Nephron progenitor cell (in vitro differentiated cells): Measurements from ENCODE around the gene FRMD4A.

Experiments used
- DNase-seq: peaks from one replicate; pipeline ENCODE4 v3.0.0; 2021
- H3K27ac Mint-ChIP-seq: 2 replicates; pipeline ENCODE4 v1.8.0; 2021; ENCODE audit warnings: mild to moderate bottlenecking, moderate library complexity, mixed read lengths
- H3K27me3 Mint-ChIP-seq: 2 replicates; pipeline ENCODE4 v1.8.0; 2021; ENCODE audit warnings: mild to moderate bottlenecking, low read depth, mixed read lengths; ENCODE audit not compliant: poor library complexity
- H3K36me3 Mint-ChIP-seq: 2 replicates; pipeline ENCODE4 v1.8.0; 2021; ENCODE audit warnings: low read depth, mixed read lengths
- H3K4me1 Mint-ChIP-seq: 2 replicates; pipeline ENCODE4 v1.8.0; 2021; ENCODE audit warnings: mixed read lengths
- H3K4me3 Mint-ChIP-seq: 2 replicates; pipeline ENCODE4 v1.8.0; 2021; ENCODE audit warnings: mild to moderate bottlenecking, moderate library complexity, mixed read lengths
- H3K9me3 Mint-ChIP-seq: 2 replicates; pipeline ENCODE4 v1.8.0; 2021; ENCODE audit warnings: mild to moderate bottlenecking, moderate library complexity, mixed read lengths
- TF ChIP-seq, protein P1 (sequence below): fragments of 200-600 bp; sonication (generic); IDR thresholded peaks from 2 replicates; pipeline ENCODE4 v1.5.0; 2021; ENCODE audit warnings: antibody characterized with exemption

The FRMD4A gene

DNA sequence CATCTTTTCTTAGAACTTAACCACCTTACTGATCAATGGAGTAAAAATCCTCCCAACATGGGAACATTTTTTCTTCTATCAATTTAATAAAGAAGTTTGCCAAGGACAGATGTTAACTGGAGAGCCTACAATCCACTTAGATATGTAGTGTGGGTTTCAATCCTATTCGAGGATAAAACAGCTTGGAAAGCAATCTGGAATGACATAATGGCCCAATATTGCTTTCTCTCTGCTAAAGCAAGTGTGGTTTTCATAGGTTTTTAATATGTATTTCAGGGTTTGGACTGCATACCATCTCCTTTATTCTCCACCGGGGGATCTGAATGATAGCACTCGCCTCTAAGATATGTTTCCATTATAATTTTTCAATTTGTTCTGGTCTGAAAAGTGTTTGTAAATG lies 594.2 kb downstream of the FRMD4A start:
- H3K4me1 Mint-ChIP-seq, result peaks cover 92% of the 10 kb centered on the region
- TF ChIP-seq, protein P1, sequence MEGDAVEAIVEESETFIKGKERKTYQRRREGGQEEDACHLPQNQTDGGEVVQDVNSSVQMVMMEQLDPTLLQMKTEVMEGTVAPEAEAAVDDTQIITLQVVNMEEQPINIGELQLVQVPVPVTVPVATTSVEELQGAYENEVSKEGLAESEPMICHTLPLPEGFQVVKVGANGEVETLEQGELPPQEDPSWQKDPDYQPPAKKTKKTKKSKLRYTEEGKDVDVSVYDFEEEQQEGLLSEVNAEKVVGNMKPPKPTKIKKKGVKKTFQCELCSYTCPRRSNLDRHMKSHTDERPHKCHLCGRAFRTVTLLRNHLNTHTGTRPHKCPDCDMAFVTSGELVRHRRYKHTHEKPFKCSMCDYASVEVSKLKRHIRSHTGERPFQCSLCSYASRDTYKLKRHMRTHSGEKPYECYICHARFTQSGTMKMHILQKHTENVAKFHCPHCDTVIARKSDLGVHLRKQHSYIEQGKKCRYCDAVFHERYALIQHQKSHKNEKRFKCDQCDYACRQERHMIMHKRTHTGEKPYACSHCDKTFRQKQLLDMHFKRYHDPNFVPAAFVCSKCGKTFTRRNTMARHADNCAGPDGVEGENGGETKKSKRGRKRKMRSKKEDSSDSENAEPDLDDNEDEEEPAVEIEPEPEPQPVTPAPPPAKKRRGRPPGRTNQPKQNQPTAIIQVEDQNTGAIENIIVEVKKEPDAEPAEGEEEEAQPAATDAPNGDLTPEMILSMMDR, result no peak
- no peak for DNase-seq
- H3K36me3 Mint-ChIP-seq, result peaks cover 55% of the 10 kb centered on the region
- H3K27ac Mint-ChIP-seq, result no peak overlapping the region
- H3K9me3 Mint-ChIP-seq, result no peaks in the 10 kb centered on the region
- H3K27me3 Mint-ChIP-seq, result peaks cover 2% of the 10 kb centered on the region
- H3K4me3 Mint-ChIP-seq, result no peak overlapping the region

DNA sequence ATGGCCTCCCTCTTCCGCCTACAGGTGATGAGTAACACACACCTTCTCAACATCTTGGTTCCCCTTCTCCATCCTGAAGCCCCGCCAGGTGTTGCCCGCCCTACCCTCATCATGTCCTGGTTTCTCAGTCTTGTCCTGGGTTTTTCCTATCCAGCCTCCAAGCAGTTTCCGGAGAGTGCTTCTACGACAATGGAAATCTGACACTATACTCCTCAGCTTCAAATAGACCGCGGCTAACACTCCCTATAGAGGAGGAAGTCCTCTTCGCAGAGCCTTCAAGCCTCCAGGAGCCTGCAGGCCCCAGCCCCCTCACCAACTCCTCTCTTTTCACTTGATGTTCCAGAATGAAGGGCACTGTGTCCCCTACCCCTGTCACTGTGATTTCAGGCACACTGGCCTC lies 596.6 kb downstream of the FRMD4A start:
- Mint-ChIP-seq H3K36me3 (peaks cover 62% of the 10 kb centered on the region), H3K27me3 (peaks cover 3% of the 10 kb centered on the region), H3K9me3 (no peaks in the 10 kb centered on the region), H3K4me3 (peak overlapping the region; percentile 45), H3K27ac (peak overlapping the region; percentile 86), H3K4me1 (peaks cover 94% of the 10 kb centered on the region)
- DNase-seq, result no peak
- TF ChIP-seq, protein P1, result no peak

DNA sequence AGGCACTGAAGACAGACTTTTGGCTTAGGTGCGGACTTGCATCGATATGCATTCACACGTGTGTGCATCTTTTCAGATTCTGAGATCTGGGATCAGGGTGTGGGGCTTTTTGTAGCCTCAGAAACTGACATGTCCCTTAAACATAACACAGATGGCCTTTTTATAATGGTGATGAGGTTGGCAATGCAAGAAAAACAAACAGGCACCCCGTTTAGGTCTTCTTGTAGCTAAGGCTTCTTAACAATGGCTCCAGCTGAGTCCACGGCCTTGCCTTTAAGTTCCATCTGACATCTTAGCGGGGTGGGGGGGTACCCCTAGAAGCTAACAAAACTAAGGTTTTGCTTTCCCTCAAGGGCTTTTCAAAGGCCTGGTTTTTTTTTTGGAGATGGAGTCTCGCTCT lies 597.7 kb downstream of the FRMD4A start:
- H3K27ac Mint-ChIP-seq, result no peak overlapping the region
- H3K27me3 Mint-ChIP-seq, result peaks cover 3% of the 10 kb centered on the region
- no peak overlapping the region for H3K4me3 Mint-ChIP-seq
- H3K36me3 Mint-ChIP-seq, result peaks cover 64% of the 10 kb centered on the region
- no peaks in the 10 kb centered on the region for H3K9me3 Mint-ChIP-seq
- peaks cover 89% of the 10 kb centered on the region for H3K4me1 Mint-ChIP-seq
- TF ChIP-seq, protein P1, result no peak
- DNase-seq, result no peak

DNA sequence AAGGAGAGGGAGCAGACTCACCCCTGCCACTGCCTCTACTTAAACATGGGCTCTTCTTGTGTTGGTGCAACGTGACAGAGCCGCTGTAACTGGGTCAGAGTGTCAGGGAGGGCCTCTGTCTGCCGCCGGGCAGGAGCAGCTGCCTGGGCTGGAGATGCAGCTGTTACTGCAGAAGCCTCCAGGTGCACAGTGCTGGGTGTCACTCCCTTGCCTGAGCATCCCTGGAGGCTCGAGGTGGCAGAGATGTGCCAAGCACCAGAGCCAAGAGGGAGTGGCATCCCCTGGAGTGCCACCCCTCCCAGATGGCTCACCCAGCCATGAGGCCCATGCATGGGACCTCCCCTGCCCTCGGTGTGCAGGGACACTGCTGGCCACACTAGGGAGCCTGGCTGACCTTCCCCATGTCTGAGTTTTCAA lies 598.3 kb downstream of the FRMD4A start:
- Mint-ChIP-seq H3K4me3 (peak overlapping the region; percentile 30), H3K36me3 (peaks cover 66% of the 10 kb centered on the region), H3K27ac (peak overlapping the region; percentile 17)

DNA sequence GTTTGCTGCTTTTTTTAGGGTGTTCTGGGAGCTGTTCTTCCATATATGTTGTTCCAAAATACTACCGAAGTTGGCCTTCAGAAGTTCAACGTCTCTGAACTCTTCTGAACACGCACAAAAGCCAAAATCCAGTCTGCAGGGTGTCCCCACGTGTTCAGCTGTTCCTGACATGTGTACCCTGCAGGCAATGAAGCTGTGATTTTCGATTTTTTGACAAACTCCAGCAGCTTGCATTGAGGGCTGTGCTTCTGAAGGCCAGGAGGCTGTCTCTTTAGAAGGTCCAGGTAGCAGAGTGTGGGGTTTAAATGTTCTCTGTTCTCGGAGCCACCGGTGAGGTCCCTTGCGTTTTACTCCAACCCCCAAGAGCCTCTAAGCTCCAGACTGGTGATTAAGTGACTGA lies 598.9 kb downstream of the FRMD4A start:
- Mint-ChIP-seq H3K27ac (peak overlapping the region; percentile 17), H3K4me1 (peaks cover 87% of the 10 kb centered on the region), H3K27me3 (peaks cover 3% of the 10 kb centered on the region), H3K4me3 (peak overlapping the region; percentile 30), H3K36me3 (peaks cover 64% of the 10 kb centered on the region), H3K9me3 (no peaks in the 10 kb centered on the region)
- DNase-seq, result no peak
- TF ChIP-seq, protein P1, result no peak

More for the DNA sequence above, 598.3 kb downstream of the FRMD4A start:
- TF ChIP-seq, protein P1, result no peak
- Mint-ChIP-seq H3K9me3 (no peaks in the 10 kb centered on the region), H3K4me1 (peaks cover 89% of the 10 kb centered on the region), H3K27me3 (peaks cover 3% of the 10 kb centered on the region)
- no peak for DNase-seq

DNA sequence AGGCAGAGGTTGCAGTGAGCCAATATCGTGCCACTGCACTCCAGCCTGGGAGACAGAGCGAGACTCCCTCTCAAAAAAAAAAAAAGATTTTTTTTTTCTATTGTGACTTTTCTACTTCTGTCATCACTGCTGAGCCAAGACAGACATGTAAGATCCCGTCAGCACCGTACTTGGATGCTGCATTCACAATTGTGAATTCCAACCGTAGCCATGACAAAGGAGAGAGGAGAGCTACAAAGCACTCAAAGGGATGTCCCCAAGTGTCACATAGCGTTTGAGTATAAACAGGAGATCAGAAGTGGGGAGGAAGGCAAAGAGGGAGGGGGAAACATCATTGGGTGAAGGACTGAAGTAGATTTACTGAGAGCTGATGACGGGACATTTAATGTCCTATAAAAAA lies 599.8 kb downstream of the FRMD4A start:
- Mint-ChIP-seq H3K9me3 (no peaks in the 10 kb centered on the region), H3K27me3 (peaks cover 3% of the 10 kb centered on the region), H3K27ac (peak overlapping the region; percentile 12), H3K4me1 (peaks cover 86% of the 10 kb centered on the region), H3K36me3 (peaks cover 64% of the 10 kb centered on the region), H3K4me3 (no peak overlapping the region)
- no peak for DNase-seq
- TF ChIP-seq, protein P1, result no peak
